GM12878 (cell line): ENCODE measurements around the gene DNAJA2. TPM values are rescaled to one million over a fixed set of nuclear protein-coding genes. Genes with fewer than 3 reads are reported as not detected.

ENCODE experiments used
- ATAC-seq: fragments of 200-7000 bp; cut with Tn5 transposase; 3 replicates; pipeline ENCODE4 v1.9.1; 2020; ENCODE audit warnings: mild to moderate bottlenecking, moderate library complexity
- BruUV-seq: library from RNA; stranded (reverse); fragments of 400-500 nt; replicated peaks from 2 replicates; lab custom pipeline; 2021; lab: Mats Ljungman, UMichigan
- CTCF ChIA-PET: fragments of 300-600 bp; sonication (Branson Sonifier 250); formaldehyde crosslinking; extraction: SDS; loops from one replicate; lab custom pipeline; 2021; ENCODE audit warnings: inconsistent platforms; lab: Yijun Ruan, JAX
- POLR2A ChIA-PET: fragments of 350-600 bp; formaldehyde crosslinking; extraction: SDS; loops from one replicate; lab custom pipeline; 2021; ENCODE audit warnings: inconsistent platforms; lab: Charles Lee
- RAD21 ChIA-PET: fragments of 300-600 bp; sonication (Branson Sonifier 250); formaldehyde crosslinking; loops from one replicate; lab custom pipeline; 2023; ENCODE audit warnings: antibody characterized with exemption; ENCODE audit not compliant: unreplicated experiment; lab: Charles Lee
- SMC1A ChIA-PET: fragments of 300-600 bp; sonication (Branson Sonifier 250); formaldehyde crosslinking; loops from one replicate; lab custom pipeline; 2023; ENCODE audit not compliant: unreplicated experiment, uncharacterized antibody; lab: Charles Lee
- DNase-seq: peaks from one replicate; pipeline ENCODE4 v3.0.0-alpha.2; 2011; ENCODE audit warnings: low read depth, low spot score
- FAIRE-seq: peaks from 3 replicates; lab custom pipeline; 2011; peaks lifted over from hg19 to GRCh38; lab: Jason Lieb, UNC
- H2AFZ ChIP-seq: 2 replicates; pipeline ENCODE4 v1.6.0; 2011; ENCODE audit warnings: low read depth, low read length, control low read depth; ENCODE audit not compliant: control insufficient read depth
- H3K27ac ChIP-seq: 2 replicates; pipeline ENCODE4 v1.5.1; 2011; ENCODE audit warnings: control low read depth; ENCODE audit not compliant: control insufficient read depth, insufficient read depth
- H3K27me3 ChIP-seq, 2 experiments: replicated peaks in 1 of 2; 2 replicates each; pipeline versions ENCODE4 v1.6.0 to v1.6.1; 2011; ENCODE audit warnings: low read length in 1 of 2; ENCODE audit not compliant: control insufficient read depth in 2 of 2, insufficient read depth in 2 of 2
- H3K36me3 ChIP-seq, 2 experiments: 2 replicates each; pipeline ENCODE4 v1.5.1; 2011; ENCODE audit warnings: low read length in 1 of 2; ENCODE audit not compliant: control insufficient read depth in 2 of 2, insufficient read depth in 2 of 2
- H3K4me1 ChIP-seq: 2 replicates; pipeline ENCODE4 v1.6.1; 2011; ENCODE audit warnings: mild to moderate bottlenecking, low read length, moderate library complexity, mixed read lengths; ENCODE audit not compliant: control insufficient read depth, insufficient read depth
- H3K4me2 ChIP-seq: 2 replicates; pipeline ENCODE4 v1.6.0; 2011; ENCODE audit warnings: control low read depth; ENCODE audit not compliant: control insufficient read depth, insufficient read depth
- H3K4me3 ChIP-seq: fragments of 200-600 bp; sonication (generic); 2 replicates; pipeline ENCODE4 v1.5.1; 2016
- H3K79me2 ChIP-seq: 2 replicates; pipeline ENCODE4 v1.6.0; 2011; ENCODE audit warnings: low read length; ENCODE audit not compliant: control insufficient read depth, insufficient read depth
- H3K9ac ChIP-seq: 2 replicates; pipeline ENCODE4 v1.8.0; 2011; ENCODE audit warnings: low read length, control low read depth, mixed read lengths; ENCODE audit not compliant: control insufficient read depth, insufficient read depth
- H3K9me3 ChIP-seq: replicated peaks from 3 replicates; pipeline ENCODE4 v1.5.1; 2011; ENCODE audit warnings: mild to moderate bottlenecking, low read length; ENCODE audit not compliant: control insufficient read depth, insufficient read depth
- H4K20me1 ChIP-seq: 2 replicates; pipeline ENCODE4 v1.6.0; 2011; ENCODE audit not compliant: control insufficient read depth, insufficient read depth
- BACH1 ChIP-seq: fragments of 450-650 bp; IDR thresholded peaks from 2 replicates; pipeline ENCODE4 v1.6.1; 2017; ENCODE audit warnings: mild to moderate bottlenecking, borderline replicate concordance
- BHLHE40 ChIP-seq, 2 experiments: fragments of 450-650 bp in 1 of 2; IDR thresholded peaks; 2 replicates each; pipeline ENCODE4 v1.6.1; 2011 to 2017; ENCODE audit warnings: low read depth in 2 of 2, borderline replicate concordance in 1 of 2, improper control_type of control experiment in 1 of 2, low read length in 1 of 2, mild to moderate bottlenecking in 1 of 2
- CBFB ChIP-seq: IDR thresholded peaks from 2 replicates; pipeline ENCODE4 v1.6.1; 2016; ENCODE audit warnings: antibody characterized with exemption, low read depth
- EED ChIP-seq: sonication (generic); IDR thresholded peaks from 2 replicates; pipeline ENCODE4 v1.6.1; 2016; ENCODE audit warnings: antibody characterized with exemption, low read depth
- ELK1 ChIP-seq: IDR thresholded peaks from 2 replicates; pipeline ENCODE4 v1.6.1; 2012; ENCODE audit warnings: low read depth, low read length, improper control_type of control experiment
- FOS ChIP-seq: IDR thresholded peaks from 3 replicates; pipeline ENCODE4 v1.6.1; 2011; ENCODE audit warnings: borderline replicate concordance; ENCODE audit not compliant: insufficient read length; ENCODE audit errors: extremely low read depth
- FOXM1 ChIP-seq: IDR thresholded peaks from 2 replicates; pipeline ENCODE4 v1.6.1; 2012; ENCODE audit warnings: low read depth, mild to moderate bottlenecking, inconsistent platforms, low read length, moderate library complexity
- IRF3 ChIP-seq: fragments of 450-650 bp; IDR thresholded peaks from 2 replicates; pipeline ENCODE4 v1.6.1; 2014; ENCODE audit warnings: mild to moderate bottlenecking
- JUND ChIP-seq: IDR thresholded peaks from 2 replicates; pipeline ENCODE4 v1.6.1; 2012; ENCODE audit warnings: low read depth, mild to moderate bottlenecking, low read length, improper control_type of control experiment, moderate library complexity
- MTA2 ChIP-seq: fragments of 450-650 bp; IDR thresholded peaks from 2 replicates; pipeline ENCODE4 v1.6.1; 2016; ENCODE audit warnings: low read depth, mild to moderate bottlenecking, moderate library complexity
- MTA3 ChIP-seq: IDR thresholded peaks from 2 replicates; pipeline ENCODE4 v1.6.1; 2012; ENCODE audit warnings: low read length, inconsistent platforms, borderline replicate concordance
- MXI1 ChIP-seq: fragments of 150-350 bp; IDR thresholded peaks from 2 replicates; pipeline ENCODE4 v1.6.1; 2011; ENCODE audit warnings: low read depth, mild to moderate bottlenecking, inconsistent platforms, low read length, improper control_type of control experiment
- PAX5 ChIP-seq: IDR thresholded peaks from 2 replicates; pipeline ENCODE4 v1.6.1; 2011; ENCODE audit warnings: low read depth, low read length, borderline replicate concordance
- SIX5 ChIP-seq: IDR thresholded peaks from 2 replicates; pipeline ENCODE4 v1.6.1; 2011; ENCODE audit warnings: mild to moderate bottlenecking, low read depth, low read length, moderate library complexity; ENCODE audit not compliant: severe bottlenecking
- TARDBP ChIP-seq: IDR thresholded peaks from 2 replicates; pipeline ENCODE4 v1.6.1; 2016; ENCODE audit warnings: borderline replicate concordance
- ZBTB11 ChIP-seq: fragments of 450-650 bp; formaldehyde crosslinking; IDR thresholded peaks from 2 replicates; pipeline ENCODE4 v1.5.0; 2022; ENCODE audit warnings: mild to moderate bottlenecking, missing genetic modification characterization
- ZNF217 ChIP-seq: fragments of 450-650 bp; IDR thresholded peaks from 2 replicates; pipeline ENCODE4 v1.6.1; 2017; ENCODE audit warnings: antibody characterized with exemption, mild to moderate bottlenecking
- WGBS: methylation state at CpG from one replicate; pipeline ENCODE4 v1.1.6; 2016; ENCODE audit warnings: low lambda C conversion rate; ENCODE audit not compliant: insufficient replicate concordance, insufficient coverage; ENCODE audit errors: missing lambda C conversion rate; 5-methylcytosine and 5-hydroxymethylcytosine counted together
- in situ Hi-C: fragments of 300-500 bp; cut with MboI; formaldehyde crosslinking; loops from 9 replicates; pipeline ENCODE4 v1.14.3; 2018; ENCODE audit warnings: mixed read lengths
- intact Hi-C: fragments of 100-400 bp; cut with micrococcal nuclease; formaldehyde crosslinking; loops from one replicate; pipeline ENCODE4 v1.14.2; 2022; ENCODE audit not compliant: unreplicated experiment
- polyA plus RNA-seq, 11 experiments: library from polyadenylated mRNA; depleted of rRNA in 4 of 11; unstranded in 6 of 11; stranded (reverse) in 5 of 11; fragments of >200 nt; fragmentation: Nextera tagmentation in 4 of 11; fragmentation: Illumina TruSeq in 1 of 11; extraction: Ambion mirVana in 4 of 11; extraction: Trizol in 1 of 11; gene quantifications; 1 replicate in 1 of 11; 2 replicates in 10 of 11; pipeline versions ENCODE4 v1.2.1 to v1.2.3, GENCODE V29; 2011 to 2016; ENCODE audit warnings: inconsistent platforms in 2 of 11, missing spikeins in 2 of 11, low read depth in 1 of 11
- total RNA-seq, 4 experiments: library from RNA; depleted of rRNA in 3 of 4; stranded (reverse); fragments of >200 nt in 3 of 4; fragmentation: Illumina TruSeq in 1 of 4; extraction: Trizol in 1 of 4; gene quantifications; 2 replicates each; pipeline versions ENCODE4 v1.2.1 to v1.2.3, GENCODE V29; 2013 to 2021

Gene DNAJA2
- total and polyA plus RNA-seq, 10 of the 15 experiments (the other 5 are each of a cell fraction or from before 2014, with no cell fraction given): 26.2 to 96.4 (median 58.1) TPM

GRCh38 chr16:46976550-46976949, 3.1 kb upstream of the DNAJA2 start:
- H2AFZ ChIP-seq: peak overlapping the region; percentile 86

More at GRCh38 chr16:46976550-46976949, 3.1 kb upstream of the DNAJA2 start:
- peak overlapping the region; percentile 96 for H3K4me2 ChIP-seq
- H3K9ac ChIP-seq: peak overlapping the region; percentile 62
- TF ChIP-seq JUND: no peak
- TF ChIP-seq IRF3: no peak
- TF ChIP-seq BACH1: peak; percentile 97
- no peak for TF ChIP-seq FOS
- no peak for TF ChIP-seq TARDBP
- TF ChIP-seq CBFB: no peak
- TF ChIP-seq SIX5: no peak
- TF ChIP-seq MTA3: no peak
- TF ChIP-seq EED: no peak
- TF ChIP-seq ELK1: no peak
- 0 out of 4 replicates have a peak, but pooled peaks of 1 of the 2 experiments have one; percentile 9 for TF ChIP-seq BHLHE40 (IDR thresholded peaks at IDR 0.05; ENCODE audit: borderline replicate concordance in 1 of 2, low read depth in 2 of 2, low read length in 1 of 2)
- TF ChIP-seq ZNF217: no peak
- TF ChIP-seq PAX5: no peak
- TF ChIP-seq MXI1: no peak
- 0 out of 2 replicates have a peak, but pooled peaks have one; percentile 8 for TF ChIP-seq FOXM1
- TF ChIP-seq ZBTB11 (CRISPR knock-in tag): no peak
- no peak for TF ChIP-seq MTA2
- TF ChIP-seq, all 136 proteins: peak for 3
- peaks cover 35% of the 10 kb centered on the region for H3K79me2 ChIP-seq
- intact Hi-C loops (no loop called here), in situ Hi-C loops (no loop called here)
- H3K9me3 ChIP-seq: no peaks in the 10 kb centered on the region
- no peaks in the 10 kb centered on the region for H3K27me3 ChIP-seq
- ChIA-PET SMC1A (interaction anchor here (1.0 to 4.2 kb wide), 6 partner anchors 10 to 166 kb away, joined by 3 to 31 read pairs (median 4); no protein-coding TSS in a partner anchor), RAD21 (interaction anchor here (0.7 to 4.6 kb wide), 5 partner anchors 42 to 1125 kb away, joined by 3 to 29 read pairs (median 5); partner anchors contain the start of gene NETO2), CTCF (interaction anchor here (1.3 to 3.1 kb wide), 2 partner anchors 43 to 61 kb away, joined by 6 to 17 read pairs; no protein-coding TSS in a partner anchor), POLR2A (interaction anchor here (0.6 to 1.6 kb wide), 4 partner anchors 18 to 160 kb away, joined by 3 to 5 read pairs (median 4); no protein-coding TSS in a partner anchor)
- ATAC-seq (no peak), FAIRE-seq (no peak), DNase-seq (no peak)
- H3K4me3 ChIP-seq: peak overlapping the region; percentile 0; the same call in 1 of the 2 replicates
- H3K4me1 ChIP-seq: peaks cover 23% of the 10 kb centered on the region
- no peaks in the 10 kb centered on the region for H3K36me3 ChIP-seq
- no TSS peak for BruUV-seq
- WGBS: 3% methylated on average over 4 of the region's 4 CpGs
- H4K20me1 ChIP-seq: no peaks in the 10 kb centered on the region
- peak overlapping the region; percentile 89 for H3K27ac ChIP-seq
